Measurements from ENCODE around the gene PUS1.

The PUS1 gene

DNA sequence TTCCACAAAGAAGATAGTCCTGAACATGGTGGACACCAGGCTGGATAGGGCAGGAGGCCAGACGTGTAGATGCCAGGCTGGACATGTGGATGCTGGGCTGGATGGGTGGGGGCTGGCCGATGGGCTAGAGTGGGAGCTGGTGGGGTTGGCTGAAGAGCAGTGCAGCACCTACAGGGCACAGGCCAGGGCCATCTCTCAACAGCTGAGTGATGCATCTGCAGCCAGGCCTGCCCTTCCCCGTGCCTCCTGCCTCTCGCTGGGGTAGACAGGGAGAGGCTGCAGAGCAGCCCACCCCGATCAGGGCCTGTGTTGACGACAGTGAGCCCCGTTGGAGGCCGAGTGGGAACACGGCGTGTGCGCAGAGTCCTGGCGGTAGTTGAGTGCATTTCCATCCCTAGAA lies 59.9 kb downstream of the PUS1 start:
- no peak overlapping the region for H3K27ac ChIP-seq (ENCODE audit: low read depth, low read length)
- TF ChIP-seq, protein P1, sequence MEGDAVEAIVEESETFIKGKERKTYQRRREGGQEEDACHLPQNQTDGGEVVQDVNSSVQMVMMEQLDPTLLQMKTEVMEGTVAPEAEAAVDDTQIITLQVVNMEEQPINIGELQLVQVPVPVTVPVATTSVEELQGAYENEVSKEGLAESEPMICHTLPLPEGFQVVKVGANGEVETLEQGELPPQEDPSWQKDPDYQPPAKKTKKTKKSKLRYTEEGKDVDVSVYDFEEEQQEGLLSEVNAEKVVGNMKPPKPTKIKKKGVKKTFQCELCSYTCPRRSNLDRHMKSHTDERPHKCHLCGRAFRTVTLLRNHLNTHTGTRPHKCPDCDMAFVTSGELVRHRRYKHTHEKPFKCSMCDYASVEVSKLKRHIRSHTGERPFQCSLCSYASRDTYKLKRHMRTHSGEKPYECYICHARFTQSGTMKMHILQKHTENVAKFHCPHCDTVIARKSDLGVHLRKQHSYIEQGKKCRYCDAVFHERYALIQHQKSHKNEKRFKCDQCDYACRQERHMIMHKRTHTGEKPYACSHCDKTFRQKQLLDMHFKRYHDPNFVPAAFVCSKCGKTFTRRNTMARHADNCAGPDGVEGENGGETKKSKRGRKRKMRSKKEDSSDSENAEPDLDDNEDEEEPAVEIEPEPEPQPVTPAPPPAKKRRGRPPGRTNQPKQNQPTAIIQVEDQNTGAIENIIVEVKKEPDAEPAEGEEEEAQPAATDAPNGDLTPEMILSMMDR (IDR thresholded peaks at IDR 0.05; ENCODE audit: low read depth, low read length, poor library complexity, severe bottlenecking): no peak
- no peak for TF ChIP-seq EZH2phosphoT487 (IDR thresholded peaks at IDR 0.05; ENCODE audit: borderline replicate concordance, low read length)
- no peaks in the 10 kb centered on the region for H3K27me3 ChIP-seq (ENCODE audit: control insufficient read depth, low read length)

DNA sequence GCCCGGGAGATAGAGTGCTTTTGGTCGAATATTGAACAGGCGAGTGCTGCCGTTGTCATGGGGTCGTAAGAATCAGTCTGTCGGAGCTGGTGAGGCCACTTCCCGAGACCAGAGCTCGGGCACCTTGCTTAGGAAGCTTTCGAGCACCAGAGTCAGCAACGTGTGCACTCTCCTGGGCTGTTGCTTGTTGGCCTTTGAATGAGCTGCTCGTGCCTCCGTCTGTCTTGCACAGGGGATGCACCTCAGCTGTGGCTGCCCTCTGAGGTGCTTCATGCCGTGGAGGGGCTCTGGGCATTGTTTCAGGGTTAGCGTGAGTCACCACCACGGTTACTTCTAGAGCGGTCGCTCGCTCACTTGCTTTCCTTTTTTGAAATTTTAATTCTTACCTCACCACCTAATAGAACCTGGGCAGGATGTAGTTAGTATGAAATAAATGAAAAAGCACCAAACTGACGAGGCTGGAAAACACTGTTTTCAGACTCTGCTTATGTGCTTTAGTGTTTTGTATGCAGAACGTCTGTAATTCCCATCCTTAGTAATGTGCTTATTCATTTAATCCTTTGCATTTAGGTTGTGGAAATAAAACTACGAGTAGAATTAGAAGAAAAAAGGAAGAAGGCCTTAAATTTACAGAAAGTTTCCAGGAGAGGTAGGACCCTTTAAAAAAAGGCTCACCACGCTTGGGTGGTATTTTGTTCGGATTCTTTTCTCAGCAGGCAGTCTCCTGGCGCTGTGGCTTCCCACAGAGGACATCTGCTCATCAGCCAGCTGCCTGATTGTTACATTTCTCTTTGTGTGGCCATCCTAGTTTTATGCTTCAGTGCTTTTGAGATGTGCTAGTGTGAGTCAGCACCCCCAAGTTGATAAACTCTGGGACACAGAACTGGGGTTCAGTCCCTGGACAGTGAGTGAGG lies 61.2 kb downstream of the PUS1 start:
- Histone ChIP-seq H3K4me3 (ENCODE audit: low read length) (no peak overlapping the region), H3K36me3 (ENCODE audit: control insufficient read depth, low read length) (peaks cover 81% of the 10 kb centered on the region), H4K20me1 (ENCODE audit: control insufficient read depth, insufficient read depth, low read depth, low read length) (no peaks in the 10 kb centered on the region)

More for the DNA sequence above, 59.9 kb downstream of the PUS1 start:
- Histone ChIP-seq H3F3A (ENCODE audit: control insufficient read depth, insufficient read depth) (no peaks in the 10 kb centered on the region), H4K20me1 (ENCODE audit: control insufficient read depth, insufficient read depth, low read depth, low read length) (no peaks in the 10 kb centered on the region), H3K36me3 (ENCODE audit: control insufficient read depth, low read length) (peaks cover 71% of the 10 kb centered on the region), H3K9me3 (ENCODE audit: control insufficient read depth, insufficient read depth, low read length) (no peaks in the 10 kb centered on the region), H3K79me2 (ENCODE audit: control insufficient read depth, low read length) (no peaks in the 10 kb centered on the region), H3K4me1 (ENCODE audit: control insufficient read depth, low read length) (no peaks in the 10 kb centered on the region), H3K4me3 (ENCODE audit: low read length) (no peak overlapping the region), H3K4me2 (ENCODE audit: low read length) (no peak overlapping the region), H3K9me2 (replicated peaks; ENCODE audit: control insufficient read depth, low read length) (no peaks in the 10 kb centered on the region)

DNA sequence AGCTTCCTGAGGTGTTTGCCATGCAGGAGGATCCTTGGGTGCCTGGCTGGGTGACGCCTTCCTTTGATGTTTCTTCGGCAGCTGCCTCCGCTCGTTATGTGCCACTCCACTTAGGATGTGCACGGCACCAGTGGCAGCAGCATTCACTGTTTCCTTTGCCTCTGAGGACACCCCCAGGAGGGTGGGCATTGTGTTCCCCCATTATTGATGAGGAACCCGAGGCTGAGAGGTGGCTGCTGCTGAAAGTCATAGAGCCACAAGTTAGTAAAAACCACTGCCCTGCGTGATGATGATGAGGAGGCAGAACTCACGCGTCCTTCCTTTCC lies 61.9 kb downstream of the PUS1 start:
- TF ChIP-seq EZH2phosphoT487 (IDR thresholded peaks at IDR 0.05; ENCODE audit: borderline replicate concordance, low read length): no peak
- TF ChIP-seq, protein P1 (IDR thresholded peaks at IDR 0.05; ENCODE audit: low read depth, low read length, poor library complexity, severe bottlenecking): no peak
- no peak overlapping the region for H3K4me3 ChIP-seq (ENCODE audit: low read length)
- H3K9me3 ChIP-seq (ENCODE audit: control insufficient read depth, insufficient read depth, low read length): no peaks in the 10 kb centered on the region
- no peaks in the 10 kb centered on the region for H4K20me1 ChIP-seq (ENCODE audit: control insufficient read depth, insufficient read depth, low read depth, low read length)
- no peaks in the 10 kb centered on the region for H3F3A ChIP-seq (ENCODE audit: control insufficient read depth, insufficient read depth)
- H3K4me2 ChIP-seq (ENCODE audit: low read length): no peak overlapping the region
- H3K9me2 ChIP-seq (replicated peaks; ENCODE audit: control insufficient read depth, low read length): no peaks in the 10 kb centered on the region
- no peak overlapping the region for H3K27ac ChIP-seq (ENCODE audit: low read depth, low read length)
- H3K27me3 ChIP-seq (ENCODE audit: control insufficient read depth, low read length): no peaks in the 10 kb centered on the region
- peaks cover 81% of the 10 kb centered on the region for H3K36me3 ChIP-seq (ENCODE audit: control insufficient read depth, low read length)
- H3K4me1 ChIP-seq (ENCODE audit: control insufficient read depth, low read length): no peaks in the 10 kb centered on the region
- H3K79me2 ChIP-seq (ENCODE audit: control insufficient read depth, low read length): no peaks in the 10 kb centered on the region

More for the DNA sequence above, 61.2 kb downstream of the PUS1 start:
- H3K27ac ChIP-seq (ENCODE audit: low read depth, low read length): no peak overlapping the region
- H3K4me2 ChIP-seq (ENCODE audit: low read length): no peak overlapping the region
- no peaks in the 10 kb centered on the region for H3K79me2 ChIP-seq (ENCODE audit: control insufficient read depth, low read length)
- H3K4me1 ChIP-seq (ENCODE audit: control insufficient read depth, low read length): no peaks in the 10 kb centered on the region
- no peaks in the 10 kb centered on the region for H3K27me3 ChIP-seq (ENCODE audit: control insufficient read depth, low read length)
- no peaks in the 10 kb centered on the region for H3K9me3 ChIP-seq (ENCODE audit: control insufficient read depth, insufficient read depth, low read length)
- H3F3A ChIP-seq (ENCODE audit: control insufficient read depth, insufficient read depth): no peaks in the 10 kb centered on the region
- no peaks in the 10 kb centered on the region for H3K9me2 ChIP-seq (replicated peaks; ENCODE audit: control insufficient read depth, low read length)
- TF ChIP-seq, protein P1 (IDR thresholded peaks at IDR 0.05; ENCODE audit: low read depth, low read length, poor library complexity, severe bottlenecking): no peak

All from DOHH2 (cell line).